ENCODE measurements around the gene ADAMTS14. TPM values are rescaled to one million over a fixed set of nuclear protein-coding genes. Genes with fewer than 3 reads are reported as not detected.

ADAMTS14 gene
- total RNA-seq, 2 experiments from 2014 or later, result not detected

GRCh38 chr10:70690589-70690988 lies 18.3 kb downstream of the ADAMTS14 start:
- ATAC-seq (ENCODE audit: poor library complexity) (no peak), DNase-seq (no peak)
- no peaks in the 10 kb centered on the region for H3K4me1 Mint-ChIP-seq (ENCODE audit: low read depth)
- POLR2A ChIA-PET, result no interaction called here
- no peaks in the 10 kb centered on the region for H3K27me3 Mint-ChIP-seq
- CTCF ChIA-PET, result no interaction called here
- Histone ChIP-seq H3K27ac (ENCODE audit: low read depth in 1 of 2, low read length in 2 of 2) (no peak overlapping the region), H3K36me3 (ENCODE audit: insufficient read depth, low read length) (no peaks in the 10 kb centered on the region), H3K4me1 (ENCODE audit: insufficient read depth, low read length) (no peaks in the 10 kb centered on the region), H3K27me3 (ENCODE audit: control insufficient read depth in 1 of 2, insufficient read depth in 2 of 2, low read length in 2 of 2) (no peaks in the 10 kb centered on the region), H3K4me3 (ENCODE audit: low read length) (no peak overlapping the region), H3K9me3 (ENCODE audit: control insufficient read depth in 1 of 2, insufficient read depth in 1 of 2, low read length in 2 of 2) (no peaks in the 10 kb centered on the region)
- intact Hi-C loops (cut with DNase I, micrococcal nuclease), result no loop called here
- TF ChIP-seq CTCF (IDR thresholded peaks at IDR 0.05), result no peak
- no peak overlapping the region for H3K27ac Mint-ChIP-seq
- H3K36me3 Mint-ChIP-seq (ENCODE audit: low read depth), result no peaks in the 10 kb centered on the region
- no peaks in the 10 kb centered on the region for H3K9me3 Mint-ChIP-seq
- no peak overlapping the region for H3K4me3 Mint-ChIP-seq

- Histone ChIP-seq H3K27ac (ENCODE audit: low read depth in 1 of 2, low read length in 2 of 2) (no peak overlapping the region), H3K27me3 (ENCODE audit: control insufficient read depth in 1 of 2, insufficient read depth in 2 of 2, low read length in 2 of 2) (no peaks in the 10 kb centered on the region), H3K4me1 (ENCODE audit: insufficient read depth, low read length) (no peaks in the 10 kb centered on the region), H3K36me3 (ENCODE audit: insufficient read depth, low read length) (no peaks in the 10 kb centered on the region), H3K4me3 (ENCODE audit: low read length) (no peak overlapping the region), H3K9me3 (ENCODE audit: control insufficient read depth in 1 of 2, insufficient read depth in 1 of 2, low read length in 2 of 2) (no peaks in the 10 kb centered on the region)
- no peak for ATAC-seq (ENCODE audit: poor library complexity)
- Mint-ChIP-seq H3K27ac (no peak overlapping the region), H3K27me3 (no peaks in the 10 kb centered on the region), H3K4me1 (ENCODE audit: low read depth) (no peaks in the 10 kb centered on the region), H3K9me3 (no peaks in the 10 kb centered on the region), H3K4me3 (no peak overlapping the region), H3K36me3 (ENCODE audit: low read depth) (no peaks in the 10 kb centered on the region)
- ChIA-PET CTCF (no interaction called here), POLR2A (no interaction called here)
- intact Hi-C loops (cut with DNase I, micrococcal nuclease), result no loop called here
- no peak for TF ChIP-seq CTCF (IDR thresholded peaks at IDR 0.05)
- DNase-seq, result no peak
Measured at GRCh38 chr10:70691611-70692010, 19.3 kb downstream of the ADAMTS14 start.

- no peaks in the 10 kb centered on the region for H3K4me1 Mint-ChIP-seq (ENCODE audit: low read depth)
- ATAC-seq (ENCODE audit: poor library complexity), result no peak
- Histone ChIP-seq H3K36me3 (ENCODE audit: insufficient read depth, low read length) (no peaks in the 10 kb centered on the region), H3K27ac (ENCODE audit: low read depth in 1 of 2, low read length in 2 of 2) (no peak overlapping the region), H3K9me3 (ENCODE audit: control insufficient read depth in 1 of 2, insufficient read depth in 1 of 2, low read length in 2 of 2) (no peaks in the 10 kb centered on the region), H3K4me3 (ENCODE audit: low read length) (no peak overlapping the region), H3K27me3 (ENCODE audit: control insufficient read depth in 1 of 2, insufficient read depth in 2 of 2, low read length in 2 of 2) (no peaks in the 10 kb centered on the region), H3K4me1 (ENCODE audit: insufficient read depth, low read length) (no peaks in the 10 kb centered on the region)
- H3K27me3 Mint-ChIP-seq, result no peaks in the 10 kb centered on the region
- no peaks in the 10 kb centered on the region for H3K9me3 Mint-ChIP-seq
- H3K36me3 Mint-ChIP-seq (ENCODE audit: low read depth), result no peaks in the 10 kb centered on the region
- no peak overlapping the region for H3K27ac Mint-ChIP-seq
- ChIA-PET POLR2A (no interaction called here), CTCF (no interaction called here)
- TF ChIP-seq CTCF (IDR thresholded peaks at IDR 0.05), result no peak
- DNase-seq, result no peak
- intact Hi-C loops (cut with DNase I, micrococcal nuclease), result no loop called here
- H3K4me3 Mint-ChIP-seq, result no peak overlapping the region
Measured at GRCh38 chr10:70692043-70692603, 19.8 kb downstream of the ADAMTS14 start.
